ENCODE data around the gene TGFBRAP1. TPM values are rescaled to one million over a fixed set of nuclear protein-coding genes. Genes with fewer than 3 reads are reported as not detected.
A peak's percentile ranks its signal among the peaks of the same experiment; 100 is the strongest.

Gene TGFBRAP1
- total RNA-seq, 1 experiment from 2014 or later = 26.5 TPM

DNA sequence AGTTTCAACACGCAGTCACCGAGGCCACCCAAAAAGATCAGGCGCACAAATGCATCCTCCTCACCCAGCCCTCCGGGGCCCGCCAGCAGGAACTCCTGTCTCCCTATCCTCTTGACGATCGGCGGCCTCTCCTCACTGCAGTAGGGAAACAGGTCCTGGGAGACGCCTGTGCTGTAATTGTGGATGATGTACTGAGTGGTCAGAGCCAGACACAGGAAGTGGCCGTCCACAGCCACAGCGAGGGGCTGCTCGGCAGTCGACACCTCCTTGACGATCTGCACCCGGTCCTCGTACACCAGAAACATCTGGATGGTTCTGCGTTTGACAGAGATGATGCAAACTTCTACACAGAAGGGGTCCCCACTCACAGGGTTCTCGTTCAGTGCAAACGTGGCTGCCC lies 22.0 kb downstream of the TGFBRAP1 start:
- Histone ChIP-seq H3K9ac (ENCODE audit: low read length) (no peak overlapping the region), H3K4me3 (ENCODE audit: low read length) (no peak overlapping the region), H2AFZ (ENCODE audit: low read length) (no peak overlapping the region), H3K36me3 (ENCODE audit: low read depth, low read length) (no peaks in the 10 kb centered on the region), H3K4me1 (ENCODE audit: insufficient read depth, low read length) (peaks cover 4% of the 10 kb centered on the region; the same call in 1 of the 2 replicates), H3F3A (ENCODE audit: low read length, unreplicated experiment) (no peaks in the 10 kb centered on the region), H3K27me3 (ENCODE audit: low read length) (no peaks in the 10 kb centered on the region), H4K20me1 (ENCODE audit: low read length) (peaks cover 9% of the 10 kb centered on the region; the same call in 1 of the 2 replicates), H3K79me2 (ENCODE audit: low read length) (peaks cover 45% of the 10 kb centered on the region), H3K9me2 (replicated peaks; ENCODE audit: low read length) (no peaks in the 10 kb centered on the region), H3K9me3 (ENCODE audit: low read length) (no peaks in the 10 kb centered on the region), H3K27ac (ENCODE audit: low read length) (no peak overlapping the region), H3K4me2 (ENCODE audit: low read length) (no peak overlapping the region)
- no peak for ATAC-seq
- CTCF ChIA-PET = no interaction called here
- no peak for DNase-seq
- intact Hi-C loops (cut with micrococcal nuclease) = no loop called here
- POLR2A ChIA-PET (ENCODE audit: unreplicated experiment) = no interaction called here
- BruUV-seq (replicated peaks) = TSS peak; percentile 43
- no peak for TF ChIP-seq CTCF (conservative IDR thresholded peaks at IDR 0.05; ENCODE audit: low read depth, low read length)
- TF ChIP-seq EZH2 (IDR thresholded peaks at IDR 0.05; ENCODE audit: low read length, unreplicated experiment) = no peak
- no peak for TF ChIP-seq EZH2phosphoT487 (IDR thresholded peaks at IDR 0.05; ENCODE audit: borderline replicate concordance, low read length)

DNA sequence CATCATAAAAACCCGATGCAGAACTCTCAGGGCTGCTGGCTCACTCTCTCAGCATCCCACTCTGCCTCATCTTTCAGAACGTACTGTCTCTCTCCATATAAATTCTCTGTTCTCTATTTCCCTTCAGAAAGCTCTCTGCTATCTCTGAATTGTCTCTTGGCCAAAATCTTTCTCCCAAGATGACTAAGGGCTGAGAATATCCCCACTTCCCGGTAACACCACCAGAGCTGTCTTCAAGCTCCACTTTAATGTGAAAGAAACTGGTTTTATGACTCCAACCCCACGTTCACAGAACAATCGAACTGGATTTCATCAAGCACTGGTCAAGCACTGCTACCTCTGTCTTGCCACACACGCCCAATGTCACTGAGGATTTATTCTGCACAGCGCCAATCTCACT lies 22.4 kb downstream of the TGFBRAP1 start:
- Histone ChIP-seq H4K20me1 (ENCODE audit: low read length) (peaks cover 9% of the 10 kb centered on the region; the same call in 1 of the 2 replicates), H3F3A (ENCODE audit: low read length, unreplicated experiment) (no peaks in the 10 kb centered on the region), H3K9me3 (ENCODE audit: low read length) (no peaks in the 10 kb centered on the region), H2AFZ (ENCODE audit: low read length) (no peak overlapping the region), H3K4me1 (ENCODE audit: insufficient read depth, low read length) (no peaks in the 10 kb centered on the region), H3K4me2 (ENCODE audit: low read length) (no peak overlapping the region), H3K9ac (ENCODE audit: low read length) (no peak overlapping the region), H3K9me2 (replicated peaks; ENCODE audit: low read length) (no peaks in the 10 kb centered on the region), H3K79me2 (ENCODE audit: low read length) (peaks cover 42% of the 10 kb centered on the region), H3K27me3 (ENCODE audit: low read length) (no peaks in the 10 kb centered on the region), H3K4me3 (ENCODE audit: low read length) (no peak overlapping the region), H3K27ac (ENCODE audit: low read length) (no peak overlapping the region), H3K36me3 (ENCODE audit: low read depth, low read length) (no peaks in the 10 kb centered on the region)
- intact Hi-C loops (cut with micrococcal nuclease) = no loop called here
- no peak for TF ChIP-seq EZH2phosphoT487 (IDR thresholded peaks at IDR 0.05; ENCODE audit: borderline replicate concordance, low read length)
- no peak for TF ChIP-seq EZH2 (IDR thresholded peaks at IDR 0.05; ENCODE audit: low read length, unreplicated experiment)
- no peak for TF ChIP-seq CTCF (conservative IDR thresholded peaks at IDR 0.05; ENCODE audit: low read depth, low read length)
- ATAC-seq = no peak
- BruUV-seq (replicated peaks) = no TSS peak
- CTCF ChIA-PET = no interaction called here
- DNase-seq = no peak
- POLR2A ChIA-PET (ENCODE audit: unreplicated experiment) = no interaction called here

DNA sequence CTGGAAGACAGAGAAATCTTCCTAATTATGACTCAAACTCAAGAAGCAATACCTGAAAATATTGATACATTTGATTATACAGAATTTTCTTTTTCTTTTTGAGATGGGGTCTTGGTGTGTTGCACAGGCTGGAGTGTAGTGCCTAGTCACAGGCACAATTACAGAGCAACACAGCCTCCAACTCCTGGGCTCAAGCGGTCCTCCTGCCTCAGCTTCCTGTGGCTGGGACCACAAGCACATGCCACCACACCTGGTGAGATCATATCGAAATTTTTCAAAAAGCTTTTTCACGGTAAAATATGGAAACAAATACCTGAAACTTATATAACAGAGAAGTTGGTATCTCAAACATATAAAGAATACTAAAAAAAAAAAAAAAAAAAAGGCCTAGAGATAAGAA lies 27.9 kb downstream of the TGFBRAP1 start:
- no peak overlapping the region for H3K27ac ChIP-seq (ENCODE audit: low read length)
- no peaks in the 10 kb centered on the region for H3K27me3 ChIP-seq (ENCODE audit: low read length)
- no peaks in the 10 kb centered on the region for H3K4me1 ChIP-seq (ENCODE audit: insufficient read depth, low read length)
- ATAC-seq (no peak), DNase-seq (no peak)
- ChIA-PET POLR2A (ENCODE audit: unreplicated experiment) (no interaction called here), CTCF (no interaction called here)
- H3K4me3 ChIP-seq (ENCODE audit: low read length) = no peak overlapping the region
- peaks cover 9% of the 10 kb centered on the region; the same call in 1 of the 2 replicates for H3K36me3 ChIP-seq (ENCODE audit: low read depth, low read length)
- no peak overlapping the region for H2AFZ ChIP-seq (ENCODE audit: low read length)
- H3F3A ChIP-seq (ENCODE audit: low read length, unreplicated experiment) = no peaks in the 10 kb centered on the region
- intact Hi-C loops (cut with micrococcal nuclease) = no loop called here
- peaks cover 18% of the 10 kb centered on the region for H3K79me2 ChIP-seq (ENCODE audit: low read length)
- TF ChIP-seq EZH2phosphoT487 (IDR thresholded peaks at IDR 0.05; ENCODE audit: borderline replicate concordance, low read length) (no peak), EZH2 (IDR thresholded peaks at IDR 0.05; ENCODE audit: low read length, unreplicated experiment) (no peak), CTCF (conservative IDR thresholded peaks at IDR 0.05; ENCODE audit: low read depth, low read length) (no peak)
- BruUV-seq (replicated peaks) = no TSS peak
- H3K9me2 ChIP-seq (replicated peaks; ENCODE audit: low read length) = no peaks in the 10 kb centered on the region
- no peaks in the 10 kb centered on the region for H3K9me3 ChIP-seq (ENCODE audit: low read length)
- no peak overlapping the region for H3K4me2 ChIP-seq (ENCODE audit: low read length)
- H4K20me1 ChIP-seq (ENCODE audit: low read length) = 0 out of 2 replicates have a peak, but pooled peaks cover 9% of the 10 kb centered on the region
- H3K9ac ChIP-seq (ENCODE audit: low read length) = no peak overlapping the region

Data from PC-3 (cell line).